H1 (cell line): ENCODE data around the gene NDUFS4. TPM values are rescaled to one million over a fixed set of nuclear protein-coding genes. Genes with fewer than 3 reads are reported as not detected.

Experiments
- CTCF ChIA-PET: fragments of 300-600 bp; sonication (Branson Sonifier 250); formaldehyde crosslinking; loops from one replicate; lab custom pipeline; 2021; ENCODE audit not compliant: partially characterized antibody; lab: Charles Lee
- POLR2A ChIA-PET: fragments of 300-600 bp; sonication (Branson Sonifier 250); formaldehyde crosslinking; loops from one replicate; lab custom pipeline; 2021; ENCODE audit warnings: inconsistent platforms; ENCODE audit not compliant: partially characterized antibody; lab: Charles Lee
- DNase-seq, 2 experiments: peaks; one replicate each; pipeline versions ENCODE4 v3.0.0 to v3.0.0-alpha.2; 2010 to 2022; ENCODE audit warnings: low spot score in 2 of 2, low read depth in 1 of 2, mixed read lengths in 1 of 2
- FAIRE-seq: peaks from 2 replicates; lab custom pipeline; 2011; peaks lifted over from hg19 to GRCh38; lab: Jason Lieb, UNC
- H2AFZ ChIP-seq: 2 replicates; pipeline ENCODE4 v1.8.1; 2012; ENCODE audit warnings: low read length, inconsistent platforms
- H2AK5ac ChIP-seq: 2 replicates; pipeline ENCODE4 v1.6.1; 2013; ENCODE audit warnings: low read depth, low read length
- H2BK120ac ChIP-seq: replicated peaks from 2 replicates; pipeline ENCODE3; 2013; ENCODE audit warnings: low read depth, low read length, inconsistent platforms
- H2BK12ac ChIP-seq: 2 replicates; pipeline ENCODE4 v1.6.1; 2013; ENCODE audit warnings: low read depth, low read length
- H2BK15ac ChIP-seq: 2 replicates; pipeline ENCODE4 v1.6.1; 2013; ENCODE audit warnings: low read length
- H2BK20ac ChIP-seq: 2 replicates; pipeline ENCODE4 v1.6.1; 2013; ENCODE audit warnings: low read length
- H2BK5ac ChIP-seq: 2 replicates; pipeline ENCODE4 v1.6.1; 2013; ENCODE audit warnings: low read depth, low read length
- H3K14ac ChIP-seq: 2 replicates; pipeline ENCODE4 v1.6.1; 2013; ENCODE audit warnings: inconsistent platforms; ENCODE audit not compliant: insufficient read length
- H3K18ac ChIP-seq: 2 replicates; pipeline ENCODE4 v1.6.1; 2013; ENCODE audit warnings: low read length; ENCODE audit errors: extremely low read depth
- H3K23ac ChIP-seq: 2 replicates; pipeline ENCODE4 v1.6.1; 2013; ENCODE audit warnings: inconsistent platforms; ENCODE audit not compliant: insufficient read length
- H3K23me2 ChIP-seq: 2 replicates; pipeline ENCODE4 v1.6.1; 2013; ENCODE audit warnings: low read depth, low read length
- H3K27ac ChIP-seq: 2 replicates; pipeline ENCODE4 v1.6.1; 2011; ENCODE audit warnings: low read depth, low read length, inconsistent platforms
- H3K27me3 ChIP-seq, 4 experiments: replicated peaks in 1 of 4; 1 replicate in 1 of 4; 2 replicates in 3 of 4; pipeline versions ENCODE4 v1.6.1 to v1.8.1; 2011 to 2013; ENCODE audit warnings: low read length in 3 of 4, mild to moderate bottlenecking in 3 of 4, inconsistent platforms in 2 of 4, mixed read lengths in 2 of 4, moderate library complexity in 1 of 4; ENCODE audit not compliant: control insufficient read depth in 3 of 4, insufficient read depth in 3 of 4; ENCODE audit errors: extremely low read depth in 1 of 4
- H3K36me3 ChIP-seq, 4 experiments: 2 replicates each; pipeline versions ENCODE4 v1.6.1 to v1.8.1; 2011 to 2013; ENCODE audit warnings: mild to moderate bottlenecking in 4 of 4, low read length in 3 of 4, moderate library complexity in 2 of 4, control low read depth in 1 of 4, inconsistent platforms in 1 of 4; ENCODE audit not compliant: insufficient read depth in 4 of 4, control insufficient read depth in 2 of 4
- H3K4ac ChIP-seq: replicated peaks from 2 replicates; pipeline ENCODE3; 2013; ENCODE audit warnings: low read length, low read depth, mixed read lengths, inconsistent platforms; ENCODE audit not compliant: insufficient read length
- H3K4me1 ChIP-seq, 4 experiments: replicated peaks in 1 of 4; 1 replicate in 1 of 4; 2 replicates in 3 of 4; pipeline versions ENCODE4 v1.6.1 to v1.8.1; 2011 to 2013; ENCODE audit warnings: low read length in 3 of 4, inconsistent platforms in 2 of 4, mixed read lengths in 1 of 4; ENCODE audit not compliant: insufficient read depth in 4 of 4, control insufficient read depth in 3 of 4
- H3K4me2 ChIP-seq, 2 experiments: 2 replicates each; pipeline versions ENCODE4 v1.6.1 to v1.8.1; 2011 to 2013; ENCODE audit warnings: low read depth in 2 of 2, low read length in 2 of 2, control low read depth in 1 of 2, inconsistent platforms in 1 of 2, mild to moderate bottlenecking in 1 of 2; ENCODE audit not compliant: insufficient read depth in 1 of 2
- H3K4me3 ChIP-seq, 4 experiments: fragments of 200-600, 300-600 bp in 1 of 4; sonication (generic), shearing (Covaris generic), sonication (Bioruptor Twin) in 1 of 4; 2 replicates each; pipeline versions ENCODE4 v1.5.1 to v1.8.1; 2011 to 2016; ENCODE audit warnings: low read length in 4 of 4, low read depth in 3 of 4, control low read depth in 2 of 4, inconsistent platforms in 2 of 4, mild to moderate bottlenecking in 2 of 4, mixed read lengths in 1 of 4, moderate library complexity in 1 of 4; ENCODE audit not compliant: insufficient read depth in 2 of 4; ENCODE audit errors: extremely low read depth in 1 of 4
- H3K56ac ChIP-seq: replicated peaks from 2 replicates; pipeline ENCODE3; 2013; ENCODE audit warnings: low read depth, mild to moderate bottlenecking, mixed read lengths, low read length, inconsistent platforms; ENCODE audit not compliant: insufficient read length
- H3K79me1 ChIP-seq: 2 replicates; pipeline ENCODE4 v1.6.1; 2013; ENCODE audit warnings: low read depth, low read length, control low read depth
- H3K79me2 ChIP-seq, 2 experiments: 2 replicates each; pipeline versions ENCODE4 v1.6.1 to v1.8.1; 2012 to 2013; ENCODE audit warnings: low read length in 2 of 2, mild to moderate bottlenecking in 2 of 2, inconsistent platforms in 1 of 2; ENCODE audit not compliant: insufficient read depth in 2 of 2, control insufficient read depth in 1 of 2
- H3K9ac ChIP-seq, 4 experiments: replicated peaks in 1 of 4; 1 replicate in 1 of 4; 2 replicates in 3 of 4; pipeline versions ENCODE4 v1.6.1 to v1.8.1; 2011 to 2013; ENCODE audit warnings: low read depth in 3 of 4, low read length in 3 of 4, control low read depth in 2 of 4, mild to moderate bottlenecking in 2 of 4, moderate library complexity in 2 of 4, inconsistent platforms in 1 of 4; ENCODE audit errors: extremely low read depth in 1 of 4
- H3K9me3 ChIP-seq, 2 experiments: 2 replicates each; pipeline versions ENCODE4 v1.6.1 to v1.8.1; 2012 to 2013; ENCODE audit warnings: mild to moderate bottlenecking in 2 of 2, moderate library complexity in 2 of 2, control low read depth in 1 of 2, inconsistent platforms in 1 of 2, low read depth in 1 of 2, low read length in 1 of 2, mixed read lengths in 1 of 2; ENCODE audit not compliant: insufficient read depth in 2 of 2
- H4K20me1 ChIP-seq, 2 experiments: replicated peaks in 1 of 2; 2 replicates each; pipeline versions ENCODE3 to v1.8.1; 2011 to 2013; ENCODE audit warnings: inconsistent platforms in 2 of 2, low read length in 2 of 2, mild to moderate bottlenecking in 1 of 2; ENCODE audit not compliant: insufficient read depth in 2 of 2, control insufficient read depth in 1 of 2
- H4K5ac ChIP-seq: 2 replicates; pipeline ENCODE4 v1.6.1; 2013; ENCODE audit warnings: low read length, low read depth, mixed read lengths, inconsistent platforms; ENCODE audit not compliant: insufficient read length
- H4K8ac ChIP-seq: 2 replicates; pipeline ENCODE4 v1.8.0; 2013; ENCODE audit warnings: mild to moderate bottlenecking, moderate library complexity, low read length, inconsistent platforms; ENCODE audit not compliant: insufficient read depth; ENCODE audit errors: extremely low read depth
- H4K91ac ChIP-seq: replicated peaks from 2 replicates; pipeline ENCODE3; 2013; ENCODE audit warnings: low read length, mixed read lengths, inconsistent platforms; ENCODE audit not compliant: insufficient read length
- CBX5 ChIP-seq: fragments of 300-800, 300-1000 bp; sonication (generic); IDR thresholded peaks from 2 replicates; pipeline ENCODE4 v1.7.1; 2016; ENCODE audit warnings: antibody characterized with exemption, low read length, low read depth
- CBX8 ChIP-seq: fragments of 300-800, 300-1000 bp; sonication (generic); IDR thresholded peaks from 2 replicates; pipeline ENCODE4 v1.7.1; 2016; ENCODE audit warnings: low read depth, low read length, borderline replicate concordance
- CHD1 ChIP-seq: IDR thresholded peaks from 2 replicates; pipeline ENCODE4 v1.6.1; 2012; ENCODE audit warnings: low read depth, low read length, improper control_type of control experiment
- CREB1 ChIP-seq: IDR thresholded peaks from 2 replicates; pipeline ENCODE4 v1.6.1; 2012; ENCODE audit warnings: inconsistent platforms
- CTBP2 ChIP-seq: IDR thresholded peaks from 2 replicates; pipeline ENCODE4 v1.7.0; 2011; ENCODE audit warnings: borderline replicate concordance, mild to moderate bottlenecking, moderate library complexity, mixed read lengths, low read length; ENCODE audit not compliant: insufficient read depth, insufficient read length
- GABPA ChIP-seq: IDR thresholded peaks from 2 replicates; pipeline ENCODE4 v1.6.1; 2011; ENCODE audit warnings: mild to moderate bottlenecking, low read length, moderate library complexity, borderline replicate concordance; ENCODE audit not compliant: insufficient read depth
- JUN ChIP-seq: IDR thresholded peaks from 2 replicates; pipeline ENCODE4 v1.6.1; 2011; ENCODE audit warnings: low read depth, mild to moderate bottlenecking, improper control_type of control experiment, low read length
- KDM1A ChIP-seq: fragments of 200-600, 300-600 bp; sonication (generic); IDR thresholded peaks from 2 replicates; pipeline ENCODE4 v1.7.1; 2016; ENCODE audit warnings: mild to moderate bottlenecking, low read length, borderline replicate concordance
- RAD21 ChIP-seq, 2 experiments: IDR thresholded peaks in 1 of 2; conservative IDR thresholded peaks in 1 of 2; 2 replicates each; pipeline ENCODE4 v1.6.1; 2011; ENCODE audit warnings: low read depth in 2 of 2, low read length in 2 of 2, improper control_type of control experiment in 1 of 2, inconsistent platforms in 1 of 2, mild to moderate bottlenecking in 1 of 2, moderate library complexity in 1 of 2
- SP1 ChIP-seq: IDR thresholded peaks from 2 replicates; pipeline ENCODE4 v1.6.1; 2011; ENCODE audit warnings: low read depth, low read length
- TAF7 ChIP-seq: optimal IDR thresholded peaks from 2 replicates; pipeline ENCODE3; 2011; ENCODE audit warnings: low read depth, mild to moderate bottlenecking, inconsistent platforms, low read length, moderate library complexity, borderline replicate concordance
- USF2 ChIP-seq: IDR thresholded peaks from 2 replicates; pipeline ENCODE4 v1.6.1; 2011; ENCODE audit warnings: low read length, improper control_type of control experiment
- whole genome bisulfite sequencing, 2 experiments: shearing (Covaris generic) in 1 of 2; methylation state at CpG; one replicate each; pipeline versions ENCODE4 v1.1.6 to v1.1.7; 2013 to 2015; ENCODE audit warnings: low lambda C conversion rate in 2 of 2, mixed read lengths in 2 of 2, inconsistent platforms in 1 of 2, low coverage in 1 of 2, missing lambda C conversion rate in 1 of 2; ENCODE audit not compliant: insufficient replicate concordance in 2 of 2, insufficient coverage in 1 of 2, insufficient read length in 1 of 2; ENCODE audit errors: extremely low coverage in 1 of 2, missing lambda C conversion rate in 1 of 2; 5-methylcytosine and 5-hydroxymethylcytosine counted together
- polyA plus RNA-seq, 7 experiments: library from polyadenylated mRNA; depleted of rRNA in 3 of 7; stranded (reverse) in 5 of 7; unstranded in 2 of 7; fragments of >200 nt in 5 of 7; fragments of 200-250 nt in 2 of 7; gene quantifications; 1 replicate in 5 of 7; 2 replicates in 1 of 7; 4 replicates in 1 of 7; pipeline versions ENCODE4 v1.2.1 to v1.2.3, GENCODE V29; 2011 to 2013; ENCODE audit warnings: missing spikeins in 2 of 7, mixed read lengths in 2 of 7
- total RNA-seq: library from RNA; stranded (reverse); fragmentation: NEBNext Ultra II Directional; extraction: Animal tissue kit (Norgen Biotek cat#: 25700); gene quantifications from 2 replicates; pipeline ENCODE4 v1.2.1, GENCODE V29; 2021

NDUFS4 gene
- total and polyA plus RNA-seq, 2 of the 8 experiments (the other 6 are each of a cell fraction or from before 2014, with no cell fraction given): 74.6 to 75.9 TPM

- FAIRE-seq (no peak), DNase-seq (no peak)
- H3K79me2 ChIP-seq: peaks cover 0 to 86% of the 10 kb centered on the region in 2 experiments; a peak in 2 of 4 replicates
- CTCF ChIA-PET: no interaction called here
- TF ChIP-seq USF2 (no peak), KDM1A (no peak), CHD1 (no peak), CREB1 (no peak), GABPA (no peak), CBX8 (no peak), CBX5 (no peak), SP1 (no peak), JUN (no peak), TAF7 (no peak), CTBP2 (no peak), RAD21 (IDR thresholded peaks at IDR 0.05 in 1 of 2, conservative IDR thresholded peaks at IDR 0.05 in 1 of 2; ENCODE audit: low read depth in 2 of 2, low read length in 2 of 2) (no peak)
- H4K8ac ChIP-seq: no peak overlapping the region
- no peak overlapping the region for H2AFZ ChIP-seq
- H3K9ac ChIP-seq: no peak overlapping the region
- H3K4me2 ChIP-seq: no peak overlapping the region
- H2BK12ac ChIP-seq: no peak overlapping the region
- no peaks in the 10 kb centered on the region for H3K79me1 ChIP-seq
- 91% methylated on average over 1 of the region's 1 CpG; no CpG with 5 or more reads in 1 of the 2 experiments for WGBS, 2 experiments
- no peak overlapping the region for H3K23ac ChIP-seq
- H4K20me1 ChIP-seq: peaks cover 0 to 2% of the 10 kb centered on the region in 2 experiments
- no peak overlapping the region for H3K14ac ChIP-seq
- 0 out of 4 replicates have a peak, but pooled peaks cover 0 to 3% of the 10 kb centered on the region in 2 experiments for H3K9me3 ChIP-seq
- no peak overlapping the region for H3K18ac ChIP-seq
- no peak overlapping the region for H3K4ac ChIP-seq
- H3K4me1 ChIP-seq: no peaks in the 10 kb centered on the region
- POLR2A ChIA-PET: no interaction called here
- no peak overlapping the region for H4K91ac ChIP-seq
- no peak overlapping the region for H3K56ac ChIP-seq
- H2BK5ac ChIP-seq: no peak overlapping the region
- H2BK15ac ChIP-seq: no peak overlapping the region
- H4K5ac ChIP-seq: no peak overlapping the region
- H3K23me2 ChIP-seq: no peaks in the 10 kb centered on the region
- no peak overlapping the region for H3K27ac ChIP-seq
- H3K27me3 ChIP-seq: no peaks in the 10 kb centered on the region
- H3K4me3 ChIP-seq: no peak overlapping the region
- no peak overlapping the region for H2BK120ac ChIP-seq
- H2AK5ac ChIP-seq: no peak overlapping the region
- no peak overlapping the region for H2BK20ac ChIP-seq
- H3K36me3 ChIP-seq: no peaks in the 10 kb centered on the region
Observed at GRCh38 chr5:53594419-53594818, 34.0 kb downstream of the NDUFS4 start.
